ENCODE results near the gene BRINP3. TPM values are rescaled to one million over a fixed set of nuclear protein-coding genes. Genes with fewer than 3 reads are reported as not detected.

The BRINP3 gene
- polyA plus RNA-seq, 1 donor from 2014 or later = 7.7 TPM

GRCh38 chr1:190168893-190169280 lies 308.8 kb downstream of the BRINP3 start:
- H3K27ac ChIP-seq (ENCODE audit: low read length) = no peak overlapping the region
- no peaks in the 10 kb centered on the region for H3F3A ChIP-seq (ENCODE audit: insufficient read depth, low read length, poor library complexity, severe bottlenecking)
- no peak overlapping the region for H3K4me2 ChIP-seq (ENCODE audit: low read length)
- no peaks in the 10 kb centered on the region for H3K9me2 ChIP-seq (ENCODE audit: insufficient read depth, low read length)
- no peaks in the 10 kb centered on the region for H3K79me2 ChIP-seq (replicated peaks; ENCODE audit: insufficient read depth, low read length)
- H3K9me3 ChIP-seq (ENCODE audit: low read length) = no peaks in the 10 kb centered on the region
- H3K27me3 ChIP-seq (ENCODE audit: insufficient read depth, low read depth, low read length) = no peaks in the 10 kb centered on the region
- no peaks in the 10 kb centered on the region for H4K20me1 ChIP-seq (ENCODE audit: insufficient read depth)
- TF ChIP-seq SMC3 (conservative IDR thresholded peaks at IDR 0.05; ENCODE audit: poor library complexity) = no peak
- TF ChIP-seq POLR2AphosphoS5 (IDR thresholded peaks at IDR 0.05) = no peak
- TF ChIP-seq EP300 (conservative IDR thresholded peaks at IDR 0.05; ENCODE audit: poor library complexity, severe bottlenecking) = no peak
- no peak for TF ChIP-seq TAF1 (IDR thresholded peaks at IDR 0.05; ENCODE audit: low read depth)
- TF ChIP-seq RAD21 (conservative IDR thresholded peaks at IDR 0.05) = no peak
- TF ChIP-seq, protein P1, sequence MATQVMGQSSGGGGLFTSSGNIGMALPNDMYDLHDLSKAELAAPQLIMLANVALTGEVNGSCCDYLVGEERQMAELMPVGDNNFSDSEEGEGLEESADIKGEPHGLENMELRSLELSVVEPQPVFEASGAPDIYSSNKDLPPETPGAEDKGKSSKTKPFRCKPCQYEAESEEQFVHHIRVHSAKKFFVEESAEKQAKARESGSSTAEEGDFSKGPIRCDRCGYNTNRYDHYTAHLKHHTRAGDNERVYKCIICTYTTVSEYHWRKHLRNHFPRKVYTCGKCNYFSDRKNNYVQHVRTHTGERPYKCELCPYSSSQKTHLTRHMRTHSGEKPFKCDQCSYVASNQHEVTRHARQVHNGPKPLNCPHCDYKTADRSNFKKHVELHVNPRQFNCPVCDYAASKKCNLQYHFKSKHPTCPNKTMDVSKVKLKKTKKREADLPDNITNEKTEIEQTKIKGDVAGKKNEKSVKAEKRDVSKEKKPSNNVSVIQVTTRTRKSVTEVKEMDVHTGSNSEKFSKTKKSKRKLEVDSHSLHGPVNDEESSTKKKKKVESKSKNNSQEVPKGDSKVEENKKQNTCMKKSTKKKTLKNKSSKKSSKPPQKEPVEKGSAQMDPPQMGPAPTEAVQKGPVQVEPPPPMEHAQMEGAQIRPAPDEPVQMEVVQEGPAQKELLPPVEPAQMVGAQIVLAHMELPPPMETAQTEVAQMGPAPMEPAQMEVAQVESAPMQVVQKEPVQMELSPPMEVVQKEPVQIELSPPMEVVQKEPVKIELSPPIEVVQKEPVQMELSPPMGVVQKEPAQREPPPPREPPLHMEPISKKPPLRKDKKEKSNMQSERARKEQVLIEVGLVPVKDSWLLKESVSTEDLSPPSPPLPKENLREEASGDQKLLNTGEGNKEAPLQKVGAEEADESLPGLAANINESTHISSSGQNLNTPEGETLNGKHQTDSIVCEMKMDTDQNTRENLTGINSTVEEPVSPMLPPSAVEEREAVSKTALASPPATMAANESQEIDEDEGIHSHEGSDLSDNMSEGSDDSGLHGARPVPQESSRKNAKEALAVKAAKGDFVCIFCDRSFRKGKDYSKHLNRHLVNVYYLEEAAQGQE (IDR thresholded peaks at IDR 0.05; ENCODE audit: borderline replicate concordance) = no peak
- TF ChIP-seq EZH2 (IDR thresholded peaks at IDR 0.05; ENCODE audit: borderline replicate concordance, insufficient read depth, low read length, poor library complexity, severe bottlenecking) = no peak
- no peaks in the 10 kb centered on the region for H3K36me3 ChIP-seq (ENCODE audit: insufficient read depth, low read length)
- H2AFZ ChIP-seq (ENCODE audit: low read depth, low read length) = no peak overlapping the region
- no peak overlapping the region for H3K4me3 ChIP-seq (ENCODE audit: low read length)
- no peak overlapping the region for H3K9ac ChIP-seq (ENCODE audit: low read length)

GRCh38 chr1:190168116-190168892 lies 309.4 kb downstream of the BRINP3 start:
- H3K9me2 ChIP-seq (ENCODE audit: insufficient read depth, low read length) = no peaks in the 10 kb centered on the region

More at GRCh38 chr1:190168116-190168892, 309.4 kb downstream of the BRINP3 start:
- no peaks in the 10 kb centered on the region for H3K9me3 ChIP-seq (ENCODE audit: low read length)
- no peaks in the 10 kb centered on the region for H3K79me2 ChIP-seq (replicated peaks; ENCODE audit: insufficient read depth, low read length)
- H3K4me3 ChIP-seq (ENCODE audit: low read length) = no peak overlapping the region
- H4K20me1 ChIP-seq (ENCODE audit: insufficient read depth) = no peaks in the 10 kb centered on the region
- no peaks in the 10 kb centered on the region for H3K27me3 ChIP-seq (ENCODE audit: insufficient read depth, low read depth, low read length)
- no peak overlapping the region for H3K4me2 ChIP-seq (ENCODE audit: low read length)
- no peak overlapping the region for H3K27ac ChIP-seq (ENCODE audit: low read length)
- no peak for TF ChIP-seq RAD21 (conservative IDR thresholded peaks at IDR 0.05)
- no peak for TF ChIP-seq CTCF (IDR thresholded peaks at IDR 0.05; ENCODE audit: poor library complexity, severe bottlenecking)
- no peak for TF ChIP-seq POLR2AphosphoS5 (IDR thresholded peaks at IDR 0.05)
- TF ChIP-seq, protein P1 (IDR thresholded peaks at IDR 0.05; ENCODE audit: borderline replicate concordance) = no peak
- no peaks in the 10 kb centered on the region for H3F3A ChIP-seq (ENCODE audit: insufficient read depth, low read length, poor library complexity, severe bottlenecking)
- H3K9ac ChIP-seq (ENCODE audit: low read length) = no peak overlapping the region
- H2AFZ ChIP-seq (ENCODE audit: low read depth, low read length) = no peak overlapping the region
- H3K36me3 ChIP-seq (ENCODE audit: insufficient read depth, low read length) = no peaks in the 10 kb centered on the region
